Mesenchymal stem cell (in vitro differentiated cells and primary cell): ENCODE measurements around the gene RGS13.

Experiments used
- DNase-seq: peaks from one replicate; pipeline ENCODE4 v3.0.0-alpha.2; 2013
- H2AFZ ChIP-seq: one replicate; pipeline ENCODE4 v1.6.1; 2013; ENCODE audit warnings: low read depth, mild to moderate bottlenecking, control low read depth, inconsistent platforms, low read length, moderate library complexity
- H2AK5ac ChIP-seq: 2 replicates; pipeline ENCODE4 v1.6.1; 2013; ENCODE audit warnings: low read length, moderate library complexity, mild to moderate bottlenecking, inconsistent platforms; ENCODE audit not compliant: severe bottlenecking
- H2BK120ac ChIP-seq: one replicate; pipeline ENCODE4 v1.6.1; 2013; ENCODE audit warnings: low read depth, mild to moderate bottlenecking, inconsistent platforms, low read length, moderate library complexity
- H2BK12ac ChIP-seq, 2 experiments: one replicate each; pipeline ENCODE4 v1.6.1; 2013; ENCODE audit warnings: inconsistent platforms in 2 of 2, low read length in 2 of 2, mild to moderate bottlenecking in 2 of 2, moderate library complexity in 2 of 2, control low read depth in 1 of 2
- H2BK15ac ChIP-seq: one replicate; pipeline ENCODE4 v1.6.1; 2013; ENCODE audit warnings: mild to moderate bottlenecking, low read depth, inconsistent platforms; ENCODE audit not compliant: poor library complexity, severe bottlenecking
- H2BK5ac ChIP-seq: 2 replicates; pipeline ENCODE4 v1.6.1; 2013; ENCODE audit warnings: low read depth, mild to moderate bottlenecking, low read length, control low read depth, inconsistent platforms; ENCODE audit not compliant: poor library complexity, severe bottlenecking
- H3K14ac ChIP-seq, 2 experiments: one replicate each; pipeline ENCODE4 v1.6.1; 2013; ENCODE audit warnings: inconsistent platforms in 2 of 2, low read length in 2 of 2, control low read depth in 1 of 2, mild to moderate bottlenecking in 1 of 2, moderate library complexity in 1 of 2
- H3K18ac ChIP-seq, 2 experiments: one replicate each; pipeline ENCODE4 v1.6.1; 2013; ENCODE audit warnings: inconsistent platforms in 2 of 2, low read length in 2 of 2, control low read depth in 1 of 2, low read depth in 1 of 2, mild to moderate bottlenecking in 1 of 2
- H3K23ac ChIP-seq, 2 experiments: one replicate each; pipeline ENCODE4 v1.6.1; 2013; ENCODE audit warnings: inconsistent platforms in 2 of 2, low read length in 2 of 2, mild to moderate bottlenecking in 2 of 2, moderate library complexity in 2 of 2, control low read depth in 1 of 2
- H3K27ac ChIP-seq: 2 replicates; pipeline ENCODE4 v1.5.1; 2013; ENCODE audit warnings: mild to moderate bottlenecking, moderate library complexity, low read length, control low read depth, inconsistent platforms; ENCODE audit not compliant: poor library complexity, severe bottlenecking
- H3K27me3 ChIP-seq, 2 experiments: 2 replicates each; pipeline versions ENCODE4 v1.6.1 to v1.7.0; 2013; ENCODE audit warnings: low read length in 2 of 2, mild to moderate bottlenecking in 2 of 2, moderate library complexity in 2 of 2, control low read depth in 1 of 2, inconsistent platforms in 1 of 2; ENCODE audit not compliant: control insufficient read depth in 1 of 2, insufficient read depth in 1 of 2
- H3K36me3 ChIP-seq, 2 experiments: 2 replicates each; pipeline versions ENCODE4 v1.6.1 to v1.7.0; 2013; ENCODE audit warnings: low read length in 2 of 2, control low read depth in 1 of 2, inconsistent platforms in 1 of 2, low read depth in 1 of 2, mild to moderate bottlenecking in 1 of 2; ENCODE audit not compliant: insufficient read depth in 2 of 2, control insufficient read depth in 1 of 2
- H3K4ac ChIP-seq, 2 experiments: one replicate each; pipeline ENCODE4 v1.6.1; 2013; ENCODE audit warnings: inconsistent platforms in 2 of 2, low read length in 2 of 2, mild to moderate bottlenecking in 2 of 2, moderate library complexity in 2 of 2, control low read depth in 1 of 2, low read depth in 1 of 2
- H3K4me1 ChIP-seq: 2 replicates; pipeline ENCODE4 v1.6.1; 2013; ENCODE audit warnings: low read depth, low read length, control low read depth; ENCODE audit not compliant: control insufficient read depth, insufficient read depth
- H3K4me2 ChIP-seq: 2 replicates; pipeline ENCODE4 v1.6.1; 2013; ENCODE audit warnings: low read length, mild to moderate bottlenecking, inconsistent platforms; ENCODE audit not compliant: poor library complexity, severe bottlenecking
- H3K4me3 ChIP-seq, 2 experiments: 2 replicates each; pipeline versions ENCODE4 v1.5.1 to v1.7.0; 2013; ENCODE audit warnings: low read length in 2 of 2, mild to moderate bottlenecking in 2 of 2, control low read depth in 1 of 2, low read depth in 1 of 2; ENCODE audit not compliant: insufficient read depth in 1 of 2
- H3K79me1 ChIP-seq: replicated peaks from 2 replicates; pipeline ENCODE4 v1.6.1; 2013; ENCODE audit warnings: mild to moderate bottlenecking, control low read depth, low read length, inconsistent platforms; ENCODE audit not compliant: poor library complexity, severe bottlenecking
- H3K9ac ChIP-seq: 2 replicates; pipeline ENCODE4 v1.7.0; 2013; ENCODE audit warnings: mild to moderate bottlenecking, low read length, moderate library complexity
- H3K9me3 ChIP-seq: 2 replicates; pipeline ENCODE4 v1.7.0; 2013; ENCODE audit warnings: mild to moderate bottlenecking, low read length; ENCODE audit not compliant: control insufficient read depth
- H4K8ac ChIP-seq: one replicate; pipeline ENCODE4 v1.6.1; 2013; ENCODE audit warnings: inconsistent platforms, mild to moderate bottlenecking, low read length, moderate library complexity
- H4K91ac ChIP-seq: one replicate; pipeline ENCODE4 v1.6.1; 2013; ENCODE audit warnings: mild to moderate bottlenecking, low read length, inconsistent platforms
- WGBS: methylation state at CpG from one replicate; pipeline ENCODE4 v1.1.7; 2013; ENCODE audit warnings: mixed read lengths; 5-methylcytosine and 5-hydroxymethylcytosine counted together

RGS13 gene

DNA sequence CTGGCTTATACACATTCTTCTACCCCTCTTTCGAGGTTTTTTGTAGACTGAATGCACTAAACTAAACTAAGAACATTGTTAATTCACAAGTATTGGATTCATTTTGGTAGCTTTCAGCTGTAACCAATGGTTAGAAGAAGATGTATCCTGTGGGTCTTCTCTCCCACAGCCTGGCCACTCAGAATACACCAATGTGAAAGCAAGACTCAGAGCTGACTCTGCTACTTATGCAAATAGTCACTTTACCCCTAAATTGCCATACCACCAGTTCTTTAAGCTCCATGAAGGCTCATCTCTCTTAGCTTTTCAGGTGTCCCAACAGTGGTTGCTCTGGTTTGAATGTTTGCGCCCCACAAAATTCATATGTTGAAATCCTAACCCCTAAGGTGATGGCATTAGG lies 60.1 kb downstream of the RGS13 start:
- Histone ChIP-seq H3K9ac (no peak overlapping the region), H3K4me3 (no peak overlapping the region), H3K9me3 (no peaks in the 10 kb centered on the region)

GRCh38 chr1:192697771-192698170 lies 61.8 kb downstream of the RGS13 start:
- no peak overlapping the region for H2AFZ ChIP-seq
- 88% methylated on average over 2 of the region's 2 CpGs for WGBS

More for the DNA sequence above, 60.1 kb downstream of the RGS13 start:
- no peak overlapping the region for H2AK5ac ChIP-seq
- H3K27ac ChIP-seq, result no peak overlapping the region
- H3K27me3 ChIP-seq, result no peaks in the 10 kb centered on the region
- H3K23ac ChIP-seq, result no peak overlapping the region
- no peak overlapping the region for H3K4me2 ChIP-seq
- H4K91ac ChIP-seq, result no peak overlapping the region
- no peak for DNase-seq
- no peaks in the 10 kb centered on the region for H3K79me1 ChIP-seq
- no peak overlapping the region for H4K8ac ChIP-seq
- 100% methylated on average over 1 of the region's 2 CpGs for WGBS
- no peak overlapping the region for H2AFZ ChIP-seq
- no peaks in the 10 kb centered on the region for H3K36me3 ChIP-seq
- no peak overlapping the region for H3K18ac ChIP-seq
- H2BK120ac ChIP-seq, result no peak overlapping the region
- H2BK15ac ChIP-seq, result no peak overlapping the region
- no peak overlapping the region for H3K4ac ChIP-seq
- peaks cover 1% of the 10 kb centered on the region for H3K4me1 ChIP-seq
- H3K14ac ChIP-seq, result no peak overlapping the region
- no peak overlapping the region for H2BK5ac ChIP-seq
- H2BK12ac ChIP-seq, result peak overlapping the region in 1 of 2 experiments; percentile 66

GRCh38 chr1:192698731-192699130 lies 62.8 kb downstream of the RGS13 start:
- peak overlapping the region; percentile 84 for H2AK5ac ChIP-seq
- no peak overlapping the region for H2BK120ac ChIP-seq
- H3K9me3 ChIP-seq, result no peaks in the 10 kb centered on the region
- DNase-seq, result no peak
- H3K27ac ChIP-seq, result no peak overlapping the region
- no peak overlapping the region for H2BK15ac ChIP-seq
- H2AFZ ChIP-seq, result no peak overlapping the region
- H3K18ac ChIP-seq, result peak overlapping the region in 1 of 2 experiments; percentile 13
- H3K79me1 ChIP-seq, result no peaks in the 10 kb centered on the region
- no peak overlapping the region for H3K4ac ChIP-seq
- peaks cover 1% of the 10 kb centered on the region for H3K4me1 ChIP-seq
- H4K91ac ChIP-seq, result peak overlapping the region; percentile 3
- no peak overlapping the region for H2BK12ac ChIP-seq
- no peak overlapping the region for H3K23ac ChIP-seq
- no peak overlapping the region for H3K14ac ChIP-seq
- H3K9ac ChIP-seq, result no peak overlapping the region
- H3K36me3 ChIP-seq, result no peaks in the 10 kb centered on the region
- no peaks in the 10 kb centered on the region for H3K27me3 ChIP-seq
- no peak overlapping the region for H3K4me2 ChIP-seq
- WGBS, result 99% methylated on average over 11 of the region's 11 CpGs
- H4K8ac ChIP-seq, result no peak overlapping the region
- no peak overlapping the region for H3K4me3 ChIP-seq
- H2BK5ac ChIP-seq, result no peak overlapping the region

More at GRCh38 chr1:192697771-192698170, 61.8 kb downstream of the RGS13 start:
- no peak overlapping the region for H3K4me2 ChIP-seq
- H2BK120ac ChIP-seq, result no peak overlapping the region
- peak overlapping the region; percentile 60 for H2BK15ac ChIP-seq
- no peaks in the 10 kb centered on the region for H3K27me3 ChIP-seq
- no peak overlapping the region for H3K27ac ChIP-seq
- DNase-seq, result no peak
- no peak overlapping the region for H2AK5ac ChIP-seq
- no peak overlapping the region for H3K4me3 ChIP-seq
- H2BK5ac ChIP-seq, result no peak overlapping the region
- H3K9ac ChIP-seq, result no peak overlapping the region
- no peak overlapping the region for H3K14ac ChIP-seq
- H3K4me1 ChIP-seq, result peaks cover 1% of the 10 kb centered on the region
- no peak overlapping the region for H4K91ac ChIP-seq
- H3K79me1 ChIP-seq, result no peaks in the 10 kb centered on the region
- no peak overlapping the region for H3K23ac ChIP-seq
- peak overlapping the region in 1 of 2 experiments; percentile 45 for H3K4ac ChIP-seq
- H3K36me3 ChIP-seq, result no peaks in the 10 kb centered on the region
- no peak overlapping the region for H3K18ac ChIP-seq
- H2BK12ac ChIP-seq, result no peak overlapping the region
- H4K8ac ChIP-seq, result no peak overlapping the region
- H3K9me3 ChIP-seq, result no peaks in the 10 kb centered on the region

- no peak overlapping the region for H4K8ac ChIP-seq
- no peak overlapping the region for H2BK15ac ChIP-seq
- H2AFZ ChIP-seq, result no peak overlapping the region
- H3K79me1 ChIP-seq, result no peaks in the 10 kb centered on the region
- H3K4me3 ChIP-seq, result no peak overlapping the region
- H4K91ac ChIP-seq, result no peak overlapping the region
- no peaks in the 10 kb centered on the region for H3K36me3 ChIP-seq
- peak; percentile 88 for DNase-seq
- no peak overlapping the region for H3K14ac ChIP-seq
- H3K9ac ChIP-seq, result no peak overlapping the region
- H3K23ac ChIP-seq, result no peak overlapping the region
- no peak overlapping the region for H2AK5ac ChIP-seq
- peak overlapping the region; percentile 77 for H3K27ac ChIP-seq
- no peak overlapping the region for H2BK120ac ChIP-seq
- H2BK5ac ChIP-seq, result no peak overlapping the region
- H3K27me3 ChIP-seq, result no peaks in the 10 kb centered on the region
- H3K4me1 ChIP-seq, result peaks cover 1% of the 10 kb centered on the region
- H3K18ac ChIP-seq, result no peak overlapping the region
- no peak overlapping the region for H3K4ac ChIP-seq
- H3K9me3 ChIP-seq, result no peaks in the 10 kb centered on the region
- no peak overlapping the region for H2BK12ac ChIP-seq
- no peak overlapping the region for H3K4me2 ChIP-seq
These were observed 64.9 kb downstream of the RGS13 start for GRCh38 chr1:192700834-192701271.
